Dedifferentiated amniotic fluid mesenchymal stem cell (primary cell): ENCODE measurements around the gene OR6C2.
"Not testable (repeated sequence)": the region's sequence is repeated elsewhere in the genome, so short reads cannot be mapped to it uniquely, and the experiment has no call there.

Experiments used
- DNase-seq: peaks from one replicate; pipeline ENCODE4 v3.0.0-alpha.2; 2016; ENCODE audit errors: extremely low spot score

Gene OR6C2

GRCh38 chr12:55443776-55444175 lies at the start of gene OR6C2:
Gene OR6C2, plus strand, starts transcription at chr12:55444076. Its CDS starts 8,138 bp downstream, at chr12:55452214.
- DNase-seq: no peak

- no peak for DNase-seq
Observed at GRCh38 chr12:55396326-55396725, 47.5 kb upstream of the OR6C2 start.

- DNase-seq: no peak
Observed at GRCh38 chr12:55400229-55400628, 43.6 kb upstream of the OR6C2 start, which contains the start of gene OR6C65. Gene OR6C65, plus strand, starts transcription at chr12:55400529. Its CDS starts 0 bp downstream, at chr12:55400529.

GRCh38 chr12:55407866-55408265 lies 36.0 kb upstream of the OR6C2 start:
- DNase-seq: no peak

GRCh38 chr12:55409133-55409532 lies 34.7 kb upstream of the OR6C2 start:
- DNase-seq: not testable (repeated sequence)

- DNase-seq: not testable (repeated sequence)
Observed at GRCh38 chr12:55412138-55412537, 31.7 kb upstream of the OR6C2 start.

GRCh38 chr12:55413498-55414388 lies 30.1 kb upstream of the OR6C2 start:
- DNase-seq: not testable (repeated sequence)

GRCh38 chr12:55414396-55414823 lies 29.5 kb upstream of the OR6C2 start:
- DNase-seq: not testable (repeated sequence)

- not testable (repeated sequence) for DNase-seq
Observed at GRCh38 chr12:55414889-55415288, 29.0 kb upstream of the OR6C2 start.

GRCh38 chr12:55416961-55417360 lies 26.9 kb upstream of the OR6C2 start:
- DNase-seq: no peak

GRCh38 chr12:55420307-55420962 lies 23.4 kb upstream of the OR6C2 start:
- DNase-seq: no peak

- DNase-seq: no peak
Observed at GRCh38 chr12:55425954-55426353, 17.9 kb upstream of the OR6C2 start, which contains the start of gene OR6C76. Gene OR6C76, plus strand, starts transcription at chr12:55426254. Its CDS starts 0 bp downstream, at chr12:55426254.

- no peak for DNase-seq
Observed at GRCh38 chr12:55428331-55429243, 15.3 kb upstream of the OR6C2 start.

GRCh38 chr12:55441233-55441632 lies 2.6 kb upstream of the OR6C2 start:
- DNase-seq: not testable (repeated sequence)

GRCh38 chr12:55445357-55445756 lies 1.5 kb downstream of the OR6C2 start:
- DNase-seq: no peak

- no peak for DNase-seq
Observed at GRCh38 chr12:55446326-55446725, 2.5 kb downstream of the OR6C2 start.

GRCh38 chr12:55448825-55449224 lies 4.9 kb downstream of the OR6C2 start:
- DNase-seq: no peak

- DNase-seq: not testable (repeated sequence)
Observed at GRCh38 chr12:55464926-55465325, 21.1 kb downstream of the OR6C2 start.

- DNase-seq: no peak
Observed at GRCh38 chr12:55467836-55468235, 24.0 kb downstream of the OR6C2 start.

- no peak for DNase-seq
Observed at GRCh38 chr12:55469291-55469690, 25.4 kb downstream of the OR6C2 start.

- no peak for DNase-seq
Observed at GRCh38 chr12:55470088-55470829, 26.4 kb downstream of the OR6C2 start, which contains the start of gene OR6C70. Gene OR6C70, minus strand, starts transcription at chr12:55470138. Its CDS starts 0 bp downstream, at chr12:55470138.
